Calu3 (cell line): Measurements from ENCODE around the gene SSR2. TPM values are rescaled to one million over a fixed set of nuclear protein-coding genes. Genes with fewer than 3 reads are reported as not detected.

Experiments
- Bru-seq: library from RNA; stranded (reverse); fragments of 400-500 nt; gene quantifications from one replicate; lab custom pipeline; 2021; lab: Mats Ljungman, UMichigan
- BruChase-seq, 2 experiments: library from RNA; stranded (reverse); fragments of 400-500 nt; gene quantifications; one replicate each; lab custom pipeline; 2021; lab: Mats Ljungman, UMichigan
- BruUV-seq: library from RNA; stranded (reverse); fragments of 400-500 nt; replicated peaks from 2 replicates; lab custom pipeline; 2021; lab: Mats Ljungman, UMichigan
- CTCF ChIA-PET: fragments of 300-600 bp; sonication (Branson Sonifier 250); formaldehyde crosslinking; loops from one replicate; lab custom pipeline; 2022; ENCODE audit warnings: antibody characterized with exemption; lab: Charles Lee
- DNase-seq: peaks from one replicate; pipeline ENCODE4 v3.0.0; 2022
- H3K27ac Mint-ChIP-seq: one replicate; pipeline ENCODE4 v1.8.0; 2022; ENCODE audit warnings: mixed read lengths; ENCODE audit not compliant: unreplicated experiment
- H3K27me3 Mint-ChIP-seq: one replicate; pipeline ENCODE4 v1.8.0; 2022; ENCODE audit warnings: mixed read lengths; ENCODE audit not compliant: unreplicated experiment
- H3K36me3 Mint-ChIP-seq: one replicate; pipeline ENCODE4 v1.8.0; 2022; ENCODE audit warnings: mild to moderate bottlenecking, moderate library complexity, mixed read lengths; ENCODE audit not compliant: insufficient read depth, unreplicated experiment
- H3K4me1 Mint-ChIP-seq: one replicate; pipeline ENCODE4 v1.8.0; 2022; ENCODE audit warnings: mild to moderate bottlenecking, low read depth, mixed read lengths; ENCODE audit not compliant: unreplicated experiment
- H3K4me3 Mint-ChIP-seq: one replicate; pipeline ENCODE4 v1.8.0; 2022; ENCODE audit warnings: mild to moderate bottlenecking, low read depth, moderate library complexity, mixed read lengths; ENCODE audit not compliant: unreplicated experiment
- H3K9me3 Mint-ChIP-seq: one replicate; pipeline ENCODE4 v1.8.0; 2022; ENCODE audit warnings: low read depth, mixed read lengths; ENCODE audit not compliant: unreplicated experiment
- intact Hi-C: fragments of 100-400 bp; cut with micrococcal nuclease; formaldehyde crosslinking; loops from one replicate; pipeline ENCODE4 v1.10.0; 2022; ENCODE audit not compliant: unreplicated experiment
- long read RNA-seq: library from polyadenylated mRNA; stranded (forward); transcript quantifications from one replicate; pipeline ENCODE4 v2.0.0, GENCODE V29; 2022
- total RNA-seq: library from RNA; stranded (reverse); gene quantifications from 2 replicates; pipeline ENCODE4 v1.2.3, GENCODE V29; 2022
- TF ChIP-seq, protein P1 (sequence below): fragments of 200-600 bp; IDR thresholded peaks from one replicate; pipeline ENCODE4 v1.8.0; 2022; ENCODE audit warnings: antibody characterized with exemption; ENCODE audit not compliant: unreplicated experiment

The SSR2 gene
- total RNA-seq (215 and 246 TPM in 2 replicates), Bru-seq, nascent RNA (percentile 82 among the genes with signal in this experiment), BruChase-seq, experiment 1, labeled RNA remaining after a 6-hour chase (percentile 95 among the genes with signal in this experiment), BruChase-seq, experiment 2, labeled RNA remaining after a 2-hour chase (percentile 88 among the genes with signal in this experiment)
- long read RNA-seq, transcript SSR2-209 (5 exons, 1,040 nt), result minor isoform, 13 of 462 reads
- long read RNA-seq, transcript SSR2-201 (6 exons, 1,116 nt), result major isoform, 388 of 462 reads
- long read RNA-seq, partial matches to known transcripts, result 32 of 462 reads
- long read RNA-seq, other reads (novel, unspliced or antisense), result 19 of 462 reads

DNA sequence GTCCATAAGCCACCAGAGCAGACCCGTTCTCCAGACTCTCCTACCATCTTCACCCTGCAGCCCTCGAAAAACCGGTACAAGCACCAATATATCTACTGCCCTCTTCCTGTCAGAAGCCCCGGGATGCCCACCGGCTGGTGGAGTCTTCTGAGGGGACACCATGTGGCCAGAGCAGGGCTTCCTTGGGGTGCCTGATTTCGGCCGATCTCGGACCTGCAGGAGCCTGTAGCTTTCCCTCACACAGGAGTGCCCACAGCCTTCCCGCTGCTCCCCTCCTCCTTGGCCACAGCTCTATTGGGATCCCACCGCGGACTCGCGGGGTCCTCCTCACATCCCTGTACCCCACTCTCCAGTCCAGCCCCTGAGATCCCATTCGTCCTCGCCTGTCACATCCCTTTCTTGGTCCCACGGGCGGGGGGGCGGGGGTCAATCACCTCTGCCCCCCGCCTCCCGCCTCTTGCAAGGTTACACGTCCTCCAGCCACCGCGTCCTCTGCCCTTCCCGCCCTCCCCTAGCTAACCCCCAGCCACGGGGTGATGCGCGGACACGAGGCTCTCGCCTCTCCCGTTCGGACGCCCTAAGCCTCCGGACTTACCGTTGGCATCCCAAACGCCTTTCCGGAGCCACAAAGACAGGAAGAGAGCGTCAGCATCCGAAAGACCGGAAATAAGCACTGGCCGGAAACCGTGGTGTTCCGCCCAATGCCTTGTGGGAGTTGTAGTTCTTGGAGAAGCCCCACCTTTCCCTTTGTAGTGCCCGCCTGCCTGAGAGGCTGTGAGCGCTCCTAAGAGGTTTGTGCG lies at the start of gene SSR2:
SSR2 (minus strand) TSS at position 659 of the 800 bp plus-strand sequence. CDS start 784 bp downstream, outside the sequence.
- Mint-ChIP-seq H3K4me3 (peak within 1 kb of the TSS; percentile 95), H3K27ac (peak within 1 kb of the TSS; percentile 50), H3K4me1 (peaks cover 16% of the 10 kb centered on the region), H3K27me3 (peaks cover 37% of the 10 kb centered on the region), H3K9me3 (no peaks in the 10 kb centered on the region), H3K36me3 (peaks cover 43% of the 10 kb centered on the region)
- TF ChIP-seq, protein P1, sequence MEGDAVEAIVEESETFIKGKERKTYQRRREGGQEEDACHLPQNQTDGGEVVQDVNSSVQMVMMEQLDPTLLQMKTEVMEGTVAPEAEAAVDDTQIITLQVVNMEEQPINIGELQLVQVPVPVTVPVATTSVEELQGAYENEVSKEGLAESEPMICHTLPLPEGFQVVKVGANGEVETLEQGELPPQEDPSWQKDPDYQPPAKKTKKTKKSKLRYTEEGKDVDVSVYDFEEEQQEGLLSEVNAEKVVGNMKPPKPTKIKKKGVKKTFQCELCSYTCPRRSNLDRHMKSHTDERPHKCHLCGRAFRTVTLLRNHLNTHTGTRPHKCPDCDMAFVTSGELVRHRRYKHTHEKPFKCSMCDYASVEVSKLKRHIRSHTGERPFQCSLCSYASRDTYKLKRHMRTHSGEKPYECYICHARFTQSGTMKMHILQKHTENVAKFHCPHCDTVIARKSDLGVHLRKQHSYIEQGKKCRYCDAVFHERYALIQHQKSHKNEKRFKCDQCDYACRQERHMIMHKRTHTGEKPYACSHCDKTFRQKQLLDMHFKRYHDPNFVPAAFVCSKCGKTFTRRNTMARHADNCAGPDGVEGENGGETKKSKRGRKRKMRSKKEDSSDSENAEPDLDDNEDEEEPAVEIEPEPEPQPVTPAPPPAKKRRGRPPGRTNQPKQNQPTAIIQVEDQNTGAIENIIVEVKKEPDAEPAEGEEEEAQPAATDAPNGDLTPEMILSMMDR, result no peak
- CTCF ChIA-PET, result interaction anchor here (0.6 to 0.9 kb wide), 3 partner anchors 12 to 31 kb away, joined by 3 read pairs; no protein-coding TSS in a partner anchor
- intact Hi-C loops, result loop anchor here (5.0 kb wide), 1 partner anchor 42 kb away; the partner anchor contains the start of gene RAB25
- peak; percentile 89 for DNase-seq
- no TSS peak for BruUV-seq

DNA sequence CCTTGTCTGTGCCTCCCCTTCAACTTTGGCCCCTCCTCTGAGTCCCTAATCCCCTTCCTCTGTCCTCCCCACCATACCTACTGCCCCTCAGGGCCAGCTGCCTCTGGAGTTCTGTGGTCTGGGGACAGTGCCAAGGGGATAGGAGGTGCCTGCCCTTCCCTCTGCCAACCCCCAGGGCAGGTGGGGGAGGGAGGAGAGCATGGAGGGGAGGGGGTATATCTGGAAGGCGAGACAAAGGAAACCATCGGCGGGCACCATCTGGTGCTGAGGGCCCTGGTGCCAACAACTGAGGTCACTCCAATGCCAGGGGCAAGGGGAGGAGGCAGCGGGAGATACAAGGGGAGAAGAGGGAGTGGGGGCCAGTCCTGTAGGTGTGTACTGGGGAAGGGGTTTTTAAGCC lies 49.8 kb upstream of the SSR2 start:
- DNase-seq, result no peak
- no TSS peak for BruUV-seq
- CTCF ChIA-PET, result interaction anchor here (0.7 kb wide), 1 partner anchor 87 kb away, joined by 3 read pairs; no protein-coding TSS in a partner anchor
- no peak overlapping the region for H3K4me3 Mint-ChIP-seq
- no peaks in the 10 kb centered on the region for H3K27me3 Mint-ChIP-seq
- TF ChIP-seq, protein P1, result no peak
- H3K9me3 Mint-ChIP-seq, result no peaks in the 10 kb centered on the region
- peaks cover 5% of the 10 kb centered on the region for H3K4me1 Mint-ChIP-seq
- H3K36me3 Mint-ChIP-seq, result peaks cover 45% of the 10 kb centered on the region
- intact Hi-C loops, result no loop called here
- H3K27ac Mint-ChIP-seq, result no peak overlapping the region

DNA sequence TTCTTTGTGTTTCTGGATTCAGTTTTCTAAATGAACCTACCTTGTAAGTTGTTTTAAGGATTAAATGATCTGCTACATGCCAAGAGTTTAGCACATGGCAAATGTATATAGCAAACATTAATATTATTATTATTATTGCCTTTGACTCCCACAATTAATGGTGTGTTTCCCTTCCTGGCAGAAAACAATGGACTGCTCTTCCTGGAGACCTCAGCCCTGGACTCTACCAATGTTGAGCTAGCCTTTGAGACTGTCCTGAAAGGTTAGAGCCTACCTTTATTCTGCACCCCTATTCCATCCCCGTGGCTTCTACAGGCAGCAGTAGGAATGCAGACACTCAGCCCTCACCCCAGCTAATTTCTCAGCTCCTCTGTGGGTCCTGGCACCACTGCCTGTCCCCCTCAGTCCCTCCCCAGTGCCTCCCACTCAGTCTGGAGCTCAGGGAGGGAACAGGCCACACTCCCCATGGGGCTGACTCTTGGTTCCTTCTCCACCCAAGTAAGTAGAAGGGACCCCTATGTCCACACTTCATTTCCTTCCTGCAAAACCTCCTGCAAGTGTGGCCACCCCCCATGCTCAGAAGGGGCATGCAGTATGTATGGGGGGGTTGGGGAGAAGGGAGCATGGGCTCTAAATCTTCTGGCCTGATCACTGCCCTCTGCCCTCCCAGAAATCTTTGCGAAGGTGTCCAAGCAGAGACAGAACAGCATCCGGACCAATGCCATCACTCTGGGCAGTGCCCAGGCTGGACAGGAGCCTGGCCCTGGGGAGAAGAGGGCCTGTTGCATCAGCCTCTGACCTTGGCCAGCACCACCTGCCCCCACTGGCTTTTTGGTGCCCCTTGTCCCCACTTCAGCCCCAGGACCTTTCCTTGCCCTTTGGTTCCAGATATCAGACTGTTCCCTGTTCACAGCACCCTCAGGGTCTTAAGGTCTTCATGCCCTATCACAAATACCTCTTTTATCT lies 49.0 kb upstream of the SSR2 start:
- Mint-ChIP-seq H3K27ac (no peak overlapping the region), H3K4me3 (no peak overlapping the region), H3K4me1 (peaks cover 13% of the 10 kb centered on the region), H3K9me3 (no peaks in the 10 kb centered on the region), H3K27me3 (no peaks in the 10 kb centered on the region), H3K36me3 (peaks cover 53% of the 10 kb centered on the region)
- CTCF ChIA-PET, result no interaction called here
- TF ChIP-seq, protein P1, result no peak
- no peak for DNase-seq
- intact Hi-C loops, result loop anchor here (5.0 kb wide), 1 partner anchor 127 kb away; the partner anchor contains the start of gene RXFP4
- no TSS peak for BruUV-seq
